IMR-90 (cell line): ENCODE results near the gene MMP8. TPM values are rescaled to one million over a fixed set of nuclear protein-coding genes. Genes with fewer than 3 reads are reported as not detected.

Source experiments
- ATAC-seq: fragments of 200-7000 bp; cut with Tn5 transposase; 2 replicates; pipeline ENCODE4 v1.9.1; 2020; ENCODE audit warnings: low read depth, mild to moderate bottlenecking, moderate library complexity
- BruUV-seq: library from RNA; stranded (reverse); fragments of 400-500 nt; replicated peaks from 2 replicates; lab custom pipeline; 2021; lab: Mats Ljungman, UMichigan
- CTCF ChIA-PET: fragments of 300-600 bp; formaldehyde crosslinking; extraction: SDS; loops from one replicate; lab custom pipeline; 2021; ENCODE audit warnings: antibody characterized with exemption; lab: Yijun Ruan, JAX
- POLR2A ChIA-PET: fragments of 300-600 bp; sonication (Branson Sonifier 250); formaldehyde crosslinking; loops from one replicate; lab custom pipeline; 2022; ENCODE audit warnings: antibody characterized with exemption; ENCODE audit not compliant: unreplicated experiment; lab: Charles Lee
- DNase-seq: peaks from one replicate; pipeline ENCODE4 v3.0.0; 2013
- H2AFZ ChIP-seq: replicated peaks from 2 replicates; pipeline ENCODE3; 2013; ENCODE audit warnings: low read length, mild to moderate bottlenecking; ENCODE audit not compliant: poor library complexity
- H2AK5ac ChIP-seq: 2 replicates; pipeline ENCODE4 v1.6.1; 2013; ENCODE audit warnings: low read depth, low read length, inconsistent platforms
- H2AK9ac ChIP-seq: replicated peaks from 2 replicates; pipeline ENCODE3; 2013; ENCODE audit warnings: mild to moderate bottlenecking, low read depth, low read length, moderate library complexity; ENCODE audit not compliant: poor library complexity
- H2BK120ac ChIP-seq: 2 replicates; pipeline ENCODE4 v1.6.1; 2013; ENCODE audit warnings: low read depth, low read length, inconsistent platforms
- H2BK15ac ChIP-seq: 3 replicates; pipeline ENCODE4 v1.6.1; 2013; ENCODE audit warnings: low read depth, low read length, inconsistent platforms
- H2BK20ac ChIP-seq: 2 replicates; pipeline ENCODE4 v1.6.1; 2013; ENCODE audit warnings: low read depth, mild to moderate bottlenecking, inconsistent platforms, low read length, moderate library complexity
- H2BK5ac ChIP-seq: 2 replicates; pipeline ENCODE4 v1.6.1; 2013; ENCODE audit warnings: mild to moderate bottlenecking, low read depth, low read length, inconsistent platforms; ENCODE audit not compliant: poor library complexity, severe bottlenecking
- H3K14ac ChIP-seq: replicated peaks from 2 replicates; pipeline ENCODE4 v1.6.1; 2013; ENCODE audit warnings: low read depth, low read length, inconsistent platforms
- H3K18ac ChIP-seq: 2 replicates; pipeline ENCODE4 v1.6.1; 2013; ENCODE audit warnings: low read depth, low read length, control low read depth
- H3K23ac ChIP-seq: 2 replicates; pipeline ENCODE4 v1.6.1; 2013; ENCODE audit warnings: low read depth, low read length, inconsistent platforms
- H3K27ac ChIP-seq: 2 replicates; pipeline ENCODE4 v1.5.1; 2013; ENCODE audit warnings: mild to moderate bottlenecking, control low read depth, low read length; ENCODE audit not compliant: insufficient read depth
- H3K27me3 ChIP-seq: 2 replicates; pipeline ENCODE4 v1.6.1; 2013; ENCODE audit warnings: low read length; ENCODE audit not compliant: control insufficient read depth, insufficient read depth
- H3K36me3 ChIP-seq: 2 replicates; pipeline ENCODE4 v1.6.1; 2013; ENCODE audit warnings: low read length, mixed read lengths; ENCODE audit not compliant: control insufficient read depth, insufficient read depth
- H3K4ac ChIP-seq: 2 replicates; pipeline ENCODE4 v1.6.1; 2013; ENCODE audit warnings: low read depth, low read length, inconsistent platforms
- H3K4me1 ChIP-seq: 2 replicates; pipeline ENCODE4 v1.6.1; 2013; ENCODE audit warnings: low read length, mixed read lengths; ENCODE audit not compliant: control insufficient read depth, insufficient read depth
- H3K4me2 ChIP-seq: 2 replicates; pipeline ENCODE4 v1.6.1; 2013; ENCODE audit warnings: low read depth, mild to moderate bottlenecking, control low read depth, low read length, moderate library complexity
- H3K4me3 ChIP-seq: 2 replicates; pipeline ENCODE4 v1.5.1; 2013; ENCODE audit warnings: low read depth, mild to moderate bottlenecking, control low read depth, low read length, moderate library complexity; ENCODE audit not compliant: insufficient read depth
- H3K56ac ChIP-seq: 2 replicates; pipeline ENCODE4 v1.6.1; 2013; ENCODE audit warnings: low read length, inconsistent platforms; ENCODE audit not compliant: insufficient read depth; ENCODE audit errors: extremely low read depth
- H3K79me1 ChIP-seq, 2 experiments: 2 replicates each; pipeline ENCODE4 v1.6.1; 2013; ENCODE audit warnings: low read length in 2 of 2, inconsistent platforms in 1 of 2, low read depth in 1 of 2
- H3K9ac ChIP-seq: 2 replicates; pipeline ENCODE4 v1.6.1; 2013; ENCODE audit warnings: low read depth, low read length, control low read depth
- H3K9me1 ChIP-seq: 2 replicates; pipeline ENCODE4 v1.6.1; 2013; ENCODE audit warnings: low read length, inconsistent platforms; ENCODE audit not compliant: insufficient read depth
- H3K9me3 ChIP-seq: 2 replicates; pipeline ENCODE4 v1.6.1; 2013; ENCODE audit warnings: low read length; ENCODE audit not compliant: control insufficient read depth, insufficient read depth
- H4K20me1 ChIP-seq: 2 replicates; pipeline ENCODE4 v1.6.1; 2013; ENCODE audit warnings: low read length, inconsistent platforms; ENCODE audit not compliant: insufficient read depth
- H4K5ac ChIP-seq: 2 replicates; pipeline ENCODE4 v1.6.1; 2013; ENCODE audit warnings: mild to moderate bottlenecking, low read depth, low read length, control low read depth
- H4K8ac ChIP-seq, 2 experiments: 2 replicates each; pipeline ENCODE4 v1.6.1; 2013; ENCODE audit warnings: low read depth in 2 of 2, low read length in 2 of 2, control low read depth in 1 of 2, inconsistent platforms in 1 of 2
- H4K91ac ChIP-seq: 2 replicates; pipeline ENCODE4 v1.6.1; 2013; ENCODE audit warnings: low read depth, low read length, inconsistent platforms; ENCODE audit not compliant: insufficient read depth
- CHD1 ChIP-seq: IDR thresholded peaks from 2 replicates; pipeline ENCODE4 v1.6.1; 2012; ENCODE audit warnings: low read depth, low read length, improper control_type of control experiment
- MAFK ChIP-seq: IDR thresholded peaks from 2 replicates; pipeline ENCODE4 v1.6.1; 2012; ENCODE audit warnings: low read depth, low read length, improper control_type of control experiment
- NFE2L2 ChIP-seq: fragments of 150-350 bp; IDR thresholded peaks from 2 replicates; pipeline ENCODE4 v1.6.1; 2016; ENCODE audit warnings: low read depth, mild to moderate bottlenecking, low read length
- POLR2A ChIP-seq: IDR thresholded peaks from 2 replicates; pipeline ENCODE4 v1.6.1; 2012; ENCODE audit warnings: mild to moderate bottlenecking, low read depth, low read length
- RFX5 ChIP-seq: IDR thresholded peaks from 2 replicates; pipeline ENCODE4 v1.8.0; 2012; ENCODE audit warnings: low read depth, mild to moderate bottlenecking, low read length, moderate library complexity
- SMC3 ChIP-seq: fragments of 150-350 bp; IDR thresholded peaks from 2 replicates; pipeline ENCODE4 v1.6.1; 2016; ENCODE audit warnings: low read depth, mild to moderate bottlenecking, antibody characterized with exemption, low read length, moderate library complexity
- dilution Hi-C: fragments of 300-500 bp; cut with HindIII; formaldehyde crosslinking; loops from one replicate; pipeline ENCODE4 v1.14.3; 2018; ENCODE audit warnings: low sequenced_read_pairs; ENCODE audit not compliant: unreplicated experiment
- in situ Hi-C: fragments of 300-500 bp; cut with MboI; formaldehyde crosslinking; loops from 3 replicates; pipeline ENCODE4 v1.14.3; 2019; ENCODE audit warnings: low sequenced_read_pairs, inconsistent platforms, mixed read lengths
- intact Hi-C: fragments of 100-400 bp; cut with micrococcal nuclease; formaldehyde crosslinking; loops from 2 replicates; pipeline ENCODE4 v1.10.0; 2022
- polyA plus RNA-seq, 3 experiments: library from polyadenylated mRNA; depleted of rRNA; stranded (reverse); fragments of >200 nt; gene quantifications; 2 replicates each; pipeline ENCODE4 v1.2.3, GENCODE V29; 2012; ENCODE audit warnings: low replicate concordance in 1 of 3
- total RNA-seq: library from RNA; depleted of rRNA; stranded (reverse); fragments of >200 nt; gene quantifications from 2 replicates; pipeline ENCODE4 v1.2.3, GENCODE V29; 2012
- TF ChIP-seq, protein P1 (sequence below): fragments of 150-350 bp; IDR thresholded peaks from 2 replicates; pipeline ENCODE4 v1.6.1; 2017; ENCODE audit warnings: mild to moderate bottlenecking, antibody characterized with exemption, low read length, low read depth

Gene MMP8
- total and polyA plus RNA-seq, 2 of the 4 experiments (the other 2 are of a cell fraction), result 0.05 to 0.18 TPM

DNA sequence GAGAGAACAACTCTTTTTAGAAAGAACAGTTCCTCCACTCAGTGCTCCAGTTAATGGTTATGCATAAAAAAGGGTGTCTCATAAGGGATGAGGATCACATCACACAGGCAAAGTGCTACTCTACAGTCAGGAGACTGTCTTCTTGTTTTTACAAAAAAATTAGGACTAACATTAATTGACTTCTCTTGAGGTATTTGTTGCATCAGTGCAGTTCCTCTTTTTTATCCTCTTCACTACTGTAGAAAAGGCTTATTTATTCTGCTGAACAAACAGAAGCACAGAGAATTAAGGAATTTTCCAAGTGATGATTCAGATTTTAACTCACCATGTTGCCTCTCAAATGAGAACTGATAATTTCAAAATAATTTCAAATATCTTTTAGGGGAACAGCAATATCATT is 1.9 kb downstream of the MMP8 start:
- H4K8ac ChIP-seq, result no peak overlapping the region
- H3K36me3 ChIP-seq, result no peaks in the 10 kb centered on the region
- no peak overlapping the region for H4K5ac ChIP-seq
- H3K4me1 ChIP-seq, result peaks cover 5% of the 10 kb centered on the region
- H3K27ac ChIP-seq, result no peak overlapping the region
- H3K4me2 ChIP-seq, result no peak overlapping the region
- no peak overlapping the region for H3K14ac ChIP-seq
- H2AK9ac ChIP-seq, result no peak overlapping the region
- no peaks in the 10 kb centered on the region for H3K9me3 ChIP-seq
- no peak overlapping the region for H2AFZ ChIP-seq
- ChIA-PET CTCF (no interaction called here), POLR2A (no interaction called here)
- no peak overlapping the region for H3K9ac ChIP-seq
- H2BK20ac ChIP-seq, result no peak overlapping the region
- no peaks in the 10 kb centered on the region for H3K79me1 ChIP-seq
- no peak overlapping the region for H2BK120ac ChIP-seq
- H3K56ac ChIP-seq, result no peak overlapping the region
- H2BK5ac ChIP-seq, result no peak overlapping the region
- intact Hi-C loops, result no loop called here
- no peak overlapping the region for H3K4me3 ChIP-seq
- H3K9me1 ChIP-seq, result no peaks in the 10 kb centered on the region; the same call in 1 of the 2 replicates
- ATAC-seq (no peak; the same call in 1 of the 2 replicates), DNase-seq (no peak)
- H3K23ac ChIP-seq, result no peak overlapping the region
- H3K4ac ChIP-seq, result no peak overlapping the region
- dilution Hi-C loops, result no loop called here
- BruUV-seq, result no TSS peak
- no peak overlapping the region for H3K18ac ChIP-seq
- no peak overlapping the region for H4K91ac ChIP-seq
- H4K20me1 ChIP-seq, result no peaks in the 10 kb centered on the region
- TF ChIP-seq POLR2A (no peak), MAFK (no peak), NFE2L2 (no peak), RFX5 (no peak), SMC3 (no peak), CHD1 (no peak)
- TF ChIP-seq, protein P1, sequence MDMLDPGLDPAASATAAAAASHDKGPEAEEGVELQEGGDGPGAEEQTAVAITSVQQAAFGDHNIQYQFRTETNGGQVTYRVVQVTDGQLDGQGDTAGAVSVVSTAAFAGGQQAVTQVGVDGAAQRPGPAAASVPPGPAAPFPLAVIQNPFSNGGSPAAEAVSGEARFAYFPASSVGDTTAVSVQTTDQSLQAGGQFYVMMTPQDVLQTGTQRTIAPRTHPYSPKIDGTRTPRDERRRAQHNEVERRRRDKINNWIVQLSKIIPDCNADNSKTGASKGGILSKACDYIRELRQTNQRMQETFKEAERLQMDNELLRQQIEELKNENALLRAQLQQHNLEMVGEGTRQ, result no peak
- H2AK5ac ChIP-seq, result no peak overlapping the region
- no peak overlapping the region for H2BK15ac ChIP-seq
- H3K27me3 ChIP-seq, result peaks cover 4% of the 10 kb centered on the region
- in situ Hi-C loops, result no loop called here
